NOMO-1 treated with dmso at 0.1 percent for 144 hours (cell line): ENCODE data around the gene OCA2.
"Not testable (repeated sequence)": the region's sequence is repeated elsewhere in the genome, so short reads cannot be mapped to it uniquely, and the experiment has no call there.

Source experiments
- DNase-seq: peaks from one replicate; lab custom pipeline; 2025; ENCODE audit not compliant: unreplicated experiment; lab: John Stamatoyannopoulos, UW

Gene OCA2

DNA sequence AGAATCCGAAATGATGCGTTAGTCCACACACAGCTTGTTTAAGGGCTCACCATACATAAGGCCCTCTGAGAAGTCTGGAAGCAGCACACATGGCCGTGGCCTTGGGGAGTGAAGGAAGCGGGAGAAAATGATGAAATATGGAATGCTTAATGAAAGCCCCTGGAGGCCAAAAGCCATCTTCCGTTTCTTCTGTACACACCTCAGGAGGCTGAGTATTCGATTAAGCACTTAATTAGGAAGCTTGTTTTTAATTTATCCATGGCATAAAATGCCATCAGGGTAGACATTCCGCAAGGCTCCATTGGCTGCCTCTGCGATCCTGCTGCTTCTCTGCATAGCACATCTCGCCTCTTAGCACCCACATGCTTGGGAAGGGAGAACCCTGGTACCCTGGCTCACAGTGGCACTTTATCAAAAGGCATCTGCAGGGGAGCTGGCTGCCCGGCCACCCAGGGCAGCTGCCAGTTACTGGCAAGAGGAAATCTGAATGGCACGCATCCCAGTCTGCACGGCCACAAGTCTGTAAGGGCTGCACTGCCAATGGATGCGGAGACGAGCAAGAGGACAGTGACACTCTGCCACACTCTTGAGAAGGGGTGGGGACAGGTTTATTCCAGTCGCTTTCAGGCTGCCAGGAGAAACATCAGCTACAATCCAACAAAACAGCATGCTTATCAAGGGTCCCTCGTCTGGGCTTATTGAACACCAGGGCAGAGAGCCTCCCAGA, 356.2 kb downstream of the OCA2 start:
- DNase-seq: no peak

DNA sequence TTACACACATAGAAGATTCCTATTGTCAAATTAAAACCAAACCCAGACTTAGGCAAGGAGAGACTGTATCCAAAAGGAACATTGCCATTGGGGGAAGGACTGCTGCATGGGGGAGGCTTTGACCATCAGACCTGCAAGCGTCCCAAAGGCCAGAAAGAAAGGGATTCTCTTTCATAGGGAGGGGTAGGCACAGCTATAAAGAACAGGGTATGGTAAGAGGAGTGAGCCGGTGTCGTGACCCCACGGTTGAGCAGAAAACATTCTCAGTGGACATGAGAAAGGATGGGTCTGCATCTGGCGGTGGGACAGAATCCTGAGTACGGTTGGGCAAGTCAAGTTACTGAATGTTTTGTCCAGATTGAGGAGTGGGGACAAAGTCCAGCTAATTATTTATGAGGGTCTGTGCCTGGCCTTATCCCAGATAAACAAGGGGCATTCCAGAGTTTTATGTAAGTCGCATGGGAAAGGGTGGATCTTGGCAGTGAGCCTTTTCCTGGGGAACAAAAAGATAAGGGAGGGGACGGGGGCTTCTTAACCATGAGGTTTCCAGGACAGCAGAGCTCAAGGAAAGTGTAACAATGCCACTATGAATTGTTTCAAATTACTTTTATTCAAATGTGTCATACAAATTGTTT, 357.8 kb downstream of the OCA2 start:
- DNase-seq: no peak

DNA sequence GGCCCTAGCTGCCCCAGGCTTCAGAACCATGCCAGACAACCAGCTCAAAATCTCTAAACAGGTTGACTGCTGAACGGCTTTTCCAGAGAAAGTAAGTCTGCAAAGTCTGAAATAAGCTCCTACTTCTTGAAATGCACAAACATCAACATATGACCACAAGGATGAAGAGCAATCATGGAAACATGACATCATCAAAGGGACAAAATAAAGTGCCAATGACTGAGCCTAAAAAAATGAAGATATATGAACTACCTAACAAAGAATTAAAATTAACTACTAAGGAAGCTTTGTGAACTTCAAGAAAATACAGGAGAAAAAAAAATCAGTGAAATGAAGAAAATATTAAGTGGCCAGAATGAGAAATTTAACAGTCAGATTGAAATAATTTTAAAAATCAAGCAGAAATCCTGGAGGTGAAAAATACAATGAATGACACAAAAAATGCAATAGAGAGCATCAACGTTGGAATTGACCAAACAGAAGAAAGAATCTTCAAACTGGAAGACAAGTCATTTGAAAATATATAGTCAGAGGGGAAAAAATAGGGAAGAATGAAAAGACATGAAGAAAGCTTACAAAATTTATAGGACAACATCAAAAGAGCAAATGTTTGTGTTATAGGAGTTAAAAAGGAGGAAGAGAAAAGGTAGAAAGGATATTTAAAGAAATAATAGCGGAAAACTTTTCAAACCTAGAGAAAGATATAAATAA, 364.2 kb downstream of the OCA2 start:
- no peak for DNase-seq

DNA sequence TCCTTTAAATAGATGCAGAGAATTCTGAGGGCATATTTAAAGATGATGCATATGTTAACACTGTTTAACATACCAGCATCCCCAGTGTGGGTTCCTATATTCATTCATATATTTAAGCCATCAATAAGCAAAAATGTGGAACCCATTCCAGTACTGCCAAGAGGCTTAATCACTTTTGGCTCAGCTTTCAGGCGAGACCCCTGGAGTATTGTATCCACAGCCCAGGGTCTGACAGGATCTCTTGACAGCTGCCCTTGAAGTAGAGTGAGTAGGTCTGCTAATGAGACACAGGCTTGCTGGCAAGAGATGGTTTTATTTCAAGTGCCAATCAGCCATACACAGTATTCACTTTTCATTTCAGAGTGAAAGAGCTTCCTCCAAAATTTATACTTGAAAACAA, 367.3 kb downstream of the OCA2 start:
- DNase-seq: no peak

DNA sequence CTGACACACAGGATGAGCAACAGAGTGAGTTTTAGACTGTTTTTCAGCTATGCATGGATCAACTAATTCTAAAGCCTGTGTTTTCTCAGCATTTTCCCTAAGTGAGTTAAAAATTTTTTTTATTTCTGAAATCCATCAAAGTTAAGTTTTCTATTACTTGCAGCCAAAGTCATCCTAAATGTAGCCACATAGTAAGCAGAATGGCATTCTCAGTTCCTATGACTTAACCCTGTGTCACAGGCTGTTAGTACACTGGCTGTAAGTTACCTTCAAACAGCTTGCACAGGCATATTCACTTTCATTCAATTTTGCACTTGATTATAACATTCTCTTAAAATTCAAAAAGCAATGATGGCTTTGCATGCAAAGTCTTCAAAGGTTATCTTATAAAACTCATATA, 368.2 kb downstream of the OCA2 start:
- DNase-seq: no peak

DNA sequence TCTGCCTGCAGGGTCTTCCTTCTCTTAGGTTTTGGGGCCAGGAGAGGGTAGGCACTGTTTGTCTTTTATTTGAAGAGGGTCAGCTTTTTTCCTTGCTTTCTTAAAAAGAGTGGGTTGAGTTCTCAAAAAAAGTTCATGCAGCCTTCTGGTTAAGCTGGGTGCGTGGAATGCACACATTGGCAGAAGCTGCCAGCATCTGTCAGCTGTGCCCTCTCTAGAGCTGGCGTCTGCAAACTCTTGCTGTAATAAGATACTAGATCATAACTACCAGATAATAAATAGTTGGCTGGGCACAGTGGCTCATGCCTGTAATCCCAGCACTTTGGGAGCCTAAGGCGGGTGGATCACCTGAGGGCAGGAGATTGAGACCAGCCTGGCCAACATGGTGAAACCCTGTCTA, 373.4 kb downstream of the OCA2 start:
- DNase-seq: no peak

DNA sequence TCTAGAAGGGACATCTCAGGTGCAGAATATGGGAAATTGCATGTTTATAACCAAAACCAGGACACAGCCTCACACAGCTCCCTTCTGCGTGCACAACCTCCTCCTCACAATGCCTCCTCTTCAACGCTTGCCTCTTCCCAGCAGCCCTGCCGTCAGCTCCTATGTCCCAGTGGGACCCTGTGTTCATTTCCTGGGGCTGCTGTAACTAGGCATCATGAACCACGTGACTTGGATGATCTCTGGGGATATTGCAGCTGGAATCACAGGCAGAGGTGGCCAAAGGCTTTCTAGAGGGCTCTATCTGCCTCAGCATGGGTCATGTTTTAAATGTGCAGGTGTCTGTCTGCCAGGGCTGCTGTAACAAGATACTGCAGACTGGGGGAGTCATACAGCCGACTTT, 375.3 kb downstream of the OCA2 start:
- DNase-seq: no peak

DNA sequence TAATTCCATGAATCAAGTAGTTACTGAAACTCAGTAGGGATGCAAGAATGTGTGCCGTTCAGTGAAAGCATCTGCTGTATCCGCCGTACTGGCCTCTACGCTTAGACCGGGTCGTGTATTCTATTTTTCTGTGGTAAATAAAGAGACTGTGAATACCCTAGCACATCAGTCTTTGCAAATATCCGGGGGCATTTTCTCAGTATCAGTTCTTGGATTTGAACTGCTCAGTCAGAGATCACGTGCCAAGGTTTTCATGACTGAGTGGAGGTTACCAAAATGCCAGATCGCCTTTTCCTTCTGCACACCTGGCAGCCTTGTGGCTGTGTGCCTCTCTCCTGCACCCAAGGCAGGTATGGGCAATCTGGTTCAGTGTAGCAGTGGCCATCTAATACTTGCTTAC, 377.0 kb downstream of the OCA2 start:
- DNase-seq: no peak

DNA sequence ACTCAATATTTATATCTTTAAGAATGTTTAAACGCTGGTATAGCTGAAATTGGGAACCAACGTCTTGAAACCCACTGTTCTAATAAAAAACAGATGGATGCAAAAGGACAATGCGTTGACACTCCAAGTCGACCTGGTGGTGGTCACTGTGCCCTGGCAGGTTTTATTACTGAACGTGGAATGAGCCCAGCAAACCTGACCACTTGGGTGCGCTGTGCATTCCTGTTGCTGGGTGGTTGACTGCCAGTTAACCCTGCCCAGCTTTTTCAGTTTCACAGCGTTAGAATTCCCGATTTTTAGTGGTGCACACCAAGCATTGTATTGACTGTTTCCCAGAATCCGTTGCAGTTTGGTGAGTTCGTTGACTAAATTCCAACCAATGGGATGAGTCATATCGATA, 384.4 kb downstream of the OCA2 start:
- DNase-seq: no peak

DNA sequence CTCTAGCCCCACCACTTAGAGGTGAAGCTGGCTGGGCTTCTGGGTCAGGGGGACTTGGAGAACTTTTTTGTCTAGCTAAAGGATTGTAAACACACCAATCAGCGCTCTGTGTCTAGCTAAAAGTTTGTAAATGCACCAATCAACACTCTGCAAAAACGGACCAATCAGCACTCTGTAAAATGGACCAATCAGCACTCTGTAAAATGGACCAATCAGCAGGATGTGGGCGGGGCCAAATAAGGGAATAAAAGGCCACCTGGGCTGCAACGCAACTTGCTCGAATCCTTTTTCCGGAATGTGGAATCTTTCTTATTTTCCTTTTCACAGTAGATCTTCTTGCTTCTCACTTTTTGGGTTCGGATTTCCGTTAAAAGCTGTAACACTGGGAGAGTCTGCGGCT, 385.3 kb downstream of the OCA2 start:
- DNase-seq: not testable (repeated sequence)

DNA sequence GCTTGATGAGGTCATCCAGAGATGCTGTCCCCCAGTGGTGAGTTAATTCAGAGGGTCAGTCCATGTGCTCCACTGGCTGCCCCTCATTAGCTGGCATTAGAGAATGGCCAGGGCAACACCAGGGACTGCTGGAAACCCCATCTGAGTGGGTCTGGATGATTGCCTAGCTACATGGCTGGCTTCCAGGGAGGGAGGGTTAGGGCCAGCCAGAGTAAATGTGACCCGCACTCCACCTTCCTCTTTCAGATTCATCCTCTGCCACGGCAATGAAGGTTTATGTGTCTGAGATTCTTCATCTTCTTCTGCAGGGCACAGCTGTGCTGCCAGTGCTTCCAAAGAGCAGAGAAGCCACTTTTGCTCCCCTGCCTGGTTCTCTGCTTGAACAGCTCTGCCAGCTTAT, 391.9 kb downstream of the OCA2 start:
- DNase-seq: no peak

DNA sequence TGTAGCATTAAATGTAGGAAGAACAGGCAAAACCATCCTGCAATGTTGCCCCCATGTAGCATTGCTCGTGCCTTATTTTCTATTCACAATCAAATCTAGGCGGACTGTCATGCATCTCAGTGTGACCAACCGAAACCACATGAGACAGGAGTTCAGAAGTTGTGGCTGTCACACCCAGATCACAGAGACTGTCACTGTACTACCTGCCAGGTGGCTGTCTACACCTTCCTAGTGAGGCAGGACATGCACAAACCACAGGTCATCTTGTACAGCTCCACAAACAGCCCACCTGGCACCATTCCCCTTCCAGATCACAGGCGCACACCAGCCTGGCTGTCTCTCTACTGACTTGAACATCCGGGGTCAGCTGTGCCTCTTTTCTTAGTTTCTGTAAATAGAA, 392.8 kb downstream of the OCA2 start:
- no peak for DNase-seq

DNA sequence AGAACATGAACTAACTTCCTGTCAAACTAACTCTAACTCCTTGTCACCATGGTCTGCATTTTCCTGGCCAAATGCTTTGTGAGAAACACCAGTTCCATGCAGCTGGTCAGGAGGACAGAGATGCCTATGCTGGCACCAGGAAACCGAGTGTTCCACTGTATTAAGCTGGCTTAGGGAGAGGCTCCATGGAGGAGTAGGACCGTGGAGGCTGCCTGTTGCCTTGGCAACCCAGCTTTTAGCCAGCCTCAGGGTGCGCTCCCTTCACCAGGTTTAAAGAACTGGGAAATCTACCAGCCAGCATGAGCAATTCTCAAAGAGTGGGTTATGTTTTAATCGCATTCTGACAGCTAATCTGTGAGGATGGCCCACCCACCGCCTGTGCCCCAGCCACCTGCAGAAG, 394.1 kb downstream of the OCA2 start:
- DNase-seq: no peak
